BE2C (cell line): Measurements from ENCODE around the gene MCTP2.
A peak's percentile ranks its signal among the peaks of the same experiment; 100 is the strongest.
"Not testable (repeated sequence)": the region's sequence is repeated elsewhere in the genome, so short reads cannot be mapped to it uniquely, and the experiment has no call there.

Experiments used
- DNase-seq: peaks from one replicate; pipeline ENCODE4 v3.0.0-alpha.2; 2020
- H3K27me3 ChIP-seq: fragments of 250-450 bp; sonication (Bioruptor Pico); 2 replicates; pipeline ENCODE4 v1.5.1; 2020; ENCODE audit warnings: mild to moderate bottlenecking
- H3K36me3 ChIP-seq: fragments of 250-450 bp; sonication (Bioruptor Pico); 2 replicates; pipeline ENCODE4 v1.5.1; 2020; ENCODE audit warnings: mild to moderate bottlenecking
- H3K4me1 ChIP-seq: fragments of 250-450 bp; sonication (Bioruptor Pico); 2 replicates; pipeline ENCODE4 v1.5.1; 2020
- H3K4me3 ChIP-seq: 2 replicates; pipeline ENCODE4 v1.5.1; 2011; ENCODE audit warnings: low read depth, low read length
- H3K9me3 ChIP-seq: fragments of 250-450 bp; sonication (Bioruptor Pico); 2 replicates; pipeline ENCODE4 v1.5.1; 2020
- CTCF ChIP-seq: IDR thresholded peaks from 2 replicates; pipeline ENCODE4 v1.5.1; 2012; ENCODE audit warnings: mild to moderate bottlenecking, low read depth, low read length

MCTP2 gene

GRCh38 chr15:94478763-94479162 is 247.4 kb downstream of the MCTP2 start:
- Histone ChIP-seq H3K9me3 (no peaks in the 10 kb centered on the region), H3K4me3 (peak overlapping the region; percentile 43), H3K4me1 (peaks cover 47% of the 10 kb centered on the region), H3K27me3 (no peaks in the 10 kb centered on the region), H3K36me3 (no peaks in the 10 kb centered on the region)
- DNase-seq = peak; percentile 42
- TF ChIP-seq CTCF = no peak

GRCh38 chr15:94480289-94480834 is 249.0 kb downstream of the MCTP2 start:
- Histone ChIP-seq H3K4me3 (no peak overlapping the region), H3K27me3 (no peaks in the 10 kb centered on the region), H3K4me1 (peaks cover 47% of the 10 kb centered on the region), H3K9me3 (no peaks in the 10 kb centered on the region), H3K36me3 (no peaks in the 10 kb centered on the region)
- TF ChIP-seq CTCF = no peak
- peak; percentile 38 for DNase-seq

- Histone ChIP-seq H3K9me3 (no peaks in the 10 kb centered on the region), H3K4me1 (peaks cover 10% of the 10 kb centered on the region), H3K27me3 (no peaks in the 10 kb centered on the region), H3K4me3 (no peak overlapping the region), H3K36me3 (no peaks in the 10 kb centered on the region)
- no peak for DNase-seq
- TF ChIP-seq CTCF = no peak
Observed at GRCh38 chr15:94485148-94485719, 253.9 kb downstream of the MCTP2 start.

GRCh38 chr15:94487635-94488034 is 256.3 kb downstream of the MCTP2 start:
- no peak for TF ChIP-seq CTCF
- no peak for DNase-seq
- Histone ChIP-seq H3K4me1 (no peaks in the 10 kb centered on the region), H3K9me3 (no peaks in the 10 kb centered on the region), H3K4me3 (no peak overlapping the region), H3K27me3 (no peaks in the 10 kb centered on the region), H3K36me3 (no peaks in the 10 kb centered on the region)

- no peaks in the 10 kb centered on the region for H3K36me3 ChIP-seq
- no peak for TF ChIP-seq CTCF
- DNase-seq = no peak
- H3K4me3 ChIP-seq = no peak overlapping the region
- H3K4me1 ChIP-seq = no peaks in the 10 kb centered on the region
- H3K27me3 ChIP-seq = no peaks in the 10 kb centered on the region
- no peaks in the 10 kb centered on the region for H3K9me3 ChIP-seq
Observed at GRCh38 chr15:94493176-94493575, 261.8 kb downstream of the MCTP2 start.

- not testable (repeated sequence) for H3K4me1 ChIP-seq, H3K9me3 ChIP-seq, H3K36me3 ChIP-seq, H3K27me3 ChIP-seq, H3K4me3 ChIP-seq, DNase-seq
Observed at GRCh38 chr15:94493586-94493985, 262.2 kb downstream of the MCTP2 start.
